Endothelial cell (in vitro differentiated cells): ENCODE measurements around the gene C17orf107. TPM values are rescaled to one million over a fixed set of nuclear protein-coding genes. Genes with fewer than 3 reads are reported as not detected.

ENCODE experiments used
- DNase-seq: peaks from one replicate; pipeline ENCODE4 v3.0.0; 2021; ENCODE audit warnings: low spot score
- H3K27ac Mint-ChIP-seq: one replicate; pipeline ENCODE4 v1.8.0; 2021; ENCODE audit warnings: mixed read lengths, inconsistent platforms; ENCODE audit not compliant: unreplicated experiment
- H3K27me3 Mint-ChIP-seq: one replicate; pipeline ENCODE4 v1.8.0; 2021; ENCODE audit warnings: mild to moderate bottlenecking, moderate library complexity, mixed read lengths, inconsistent platforms; ENCODE audit not compliant: unreplicated experiment
- H3K36me3 Mint-ChIP-seq: one replicate; pipeline ENCODE4 v1.8.0; 2021; ENCODE audit warnings: mild to moderate bottlenecking, low read depth, mixed read lengths, inconsistent platforms; ENCODE audit not compliant: unreplicated experiment
- H3K4me1 Mint-ChIP-seq: one replicate; pipeline ENCODE4 v1.8.0; 2021; ENCODE audit warnings: mild to moderate bottlenecking, mixed read lengths, inconsistent platforms; ENCODE audit not compliant: unreplicated experiment
- H3K4me3 Mint-ChIP-seq: one replicate; pipeline ENCODE4 v1.8.0; 2021; ENCODE audit warnings: mild to moderate bottlenecking, mixed read lengths, inconsistent platforms; ENCODE audit not compliant: unreplicated experiment
- H3K9me3 Mint-ChIP-seq: one replicate; pipeline ENCODE4 v1.8.0; 2021; ENCODE audit warnings: mixed read lengths, inconsistent platforms; ENCODE audit not compliant: unreplicated experiment
- total RNA-seq: library from RNA; stranded (reverse); fragmentation: NEBNext Ultra II Directional; extraction: Animal tissue kit (Norgen Biotek cat#: 25700); gene quantifications from one replicate; pipeline ENCODE4 v1.2.1, GENCODE V29; 2021; ENCODE audit not compliant: unreplicated experiment
- TF ChIP-seq, protein P1 (sequence below): fragments of 200-600 bp; sonication (generic); IDR thresholded peaks from one replicate; pipeline ENCODE4 v1.5.0; 2021; ENCODE audit warnings: antibody characterized with exemption; ENCODE audit not compliant: unreplicated experiment

Gene C17orf107
- total RNA-seq, 1 donor from 2014 or later: 2.3 TPM

DNA sequence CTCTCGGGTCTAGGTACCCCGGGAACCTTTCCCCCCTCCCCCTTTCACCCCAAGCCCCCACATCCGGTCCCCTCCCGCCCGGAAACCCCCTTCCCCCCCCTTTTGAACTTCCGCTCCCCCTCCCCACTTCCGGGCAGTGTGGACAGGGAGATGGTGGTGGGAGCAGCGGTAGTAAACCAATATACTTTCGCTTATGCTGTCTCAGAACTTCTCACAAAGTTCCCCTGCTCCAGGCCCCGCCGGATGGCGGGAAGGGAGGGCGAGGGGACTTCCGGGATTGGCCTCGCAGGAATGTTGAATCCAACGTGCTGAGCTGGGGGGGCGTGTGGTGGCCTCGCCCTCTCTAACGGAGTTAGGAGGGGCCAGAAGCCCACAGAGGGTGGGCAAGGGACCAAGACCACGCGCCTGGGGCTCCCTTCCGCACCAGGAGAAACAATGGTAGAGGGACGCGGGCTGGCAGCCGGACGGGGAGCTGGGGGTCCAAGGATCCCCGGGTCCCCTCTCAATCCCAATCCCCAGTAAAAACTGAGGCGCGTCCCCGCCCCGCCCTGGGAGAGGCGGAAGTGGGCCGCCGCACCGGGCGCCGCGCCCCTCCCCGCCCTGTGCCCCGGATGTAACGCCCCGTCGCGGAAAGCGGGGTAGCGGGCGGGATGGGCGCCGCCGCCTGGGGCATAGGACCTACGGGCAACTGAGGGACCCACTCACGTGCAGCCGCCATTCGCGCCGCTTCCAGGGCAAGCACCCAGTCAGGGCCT, 48.3 kb downstream of the C17orf107 start:
- peaks cover 36% of the 10 kb centered on the region for H3K4me1 Mint-ChIP-seq
- peak; percentile 54 for DNase-seq

DNA sequence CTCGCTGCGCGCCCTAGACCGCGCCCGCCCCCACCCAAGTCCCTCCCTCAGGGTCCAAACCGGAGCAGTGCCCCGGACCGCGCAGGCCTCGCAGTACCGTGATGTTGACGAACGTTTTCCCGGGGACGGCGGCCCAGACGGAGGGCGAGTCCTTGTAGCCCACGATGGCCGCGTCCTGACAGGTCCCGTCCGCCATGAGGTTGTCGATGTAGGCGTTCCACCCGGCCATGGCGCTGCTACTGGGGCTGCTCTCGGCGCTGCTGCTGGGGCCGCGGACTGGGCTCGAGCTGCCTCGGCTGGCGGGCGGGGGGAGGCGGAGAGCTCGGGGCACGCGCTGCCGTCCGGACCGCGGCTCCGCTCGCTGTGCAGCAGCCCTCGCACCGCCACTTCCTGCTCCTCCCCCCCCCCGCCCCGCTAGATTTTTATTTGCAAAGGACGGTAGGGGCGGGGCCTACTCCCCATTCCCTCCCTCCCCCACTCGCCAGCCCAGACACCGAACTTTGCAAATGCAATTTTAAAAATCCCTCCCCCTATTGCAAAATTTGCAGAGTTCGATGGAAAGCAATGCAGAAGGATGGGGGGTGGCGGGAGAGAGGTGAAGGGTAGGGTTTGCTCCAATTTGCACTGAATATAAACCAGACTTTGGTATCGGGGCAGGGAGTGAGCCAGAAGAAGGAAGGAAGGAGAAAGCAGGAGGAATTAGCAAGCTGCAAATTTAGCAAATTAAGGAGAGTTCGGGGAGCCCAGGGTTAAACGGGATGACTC, 49.0 kb downstream of the C17orf107 start, which contains the start of gene PFN1:
PFN1 (minus strand) TSS at position 365 of the 765 bp plus-strand sequence; CDS start at position 229, 136 bp downstream.
- H3K36me3 Mint-ChIP-seq: peaks cover 20% of the 10 kb centered on the region
- peaks cover 26% of the 10 kb centered on the region for H3K27me3 Mint-ChIP-seq
- H3K4me1 Mint-ChIP-seq: peaks cover 40% of the 10 kb centered on the region
- peak within 1 kb of the TSS; percentile 96 for H3K4me3 Mint-ChIP-seq
- no peaks in the 10 kb centered on the region for H3K9me3 Mint-ChIP-seq
- TF ChIP-seq, protein P1, sequence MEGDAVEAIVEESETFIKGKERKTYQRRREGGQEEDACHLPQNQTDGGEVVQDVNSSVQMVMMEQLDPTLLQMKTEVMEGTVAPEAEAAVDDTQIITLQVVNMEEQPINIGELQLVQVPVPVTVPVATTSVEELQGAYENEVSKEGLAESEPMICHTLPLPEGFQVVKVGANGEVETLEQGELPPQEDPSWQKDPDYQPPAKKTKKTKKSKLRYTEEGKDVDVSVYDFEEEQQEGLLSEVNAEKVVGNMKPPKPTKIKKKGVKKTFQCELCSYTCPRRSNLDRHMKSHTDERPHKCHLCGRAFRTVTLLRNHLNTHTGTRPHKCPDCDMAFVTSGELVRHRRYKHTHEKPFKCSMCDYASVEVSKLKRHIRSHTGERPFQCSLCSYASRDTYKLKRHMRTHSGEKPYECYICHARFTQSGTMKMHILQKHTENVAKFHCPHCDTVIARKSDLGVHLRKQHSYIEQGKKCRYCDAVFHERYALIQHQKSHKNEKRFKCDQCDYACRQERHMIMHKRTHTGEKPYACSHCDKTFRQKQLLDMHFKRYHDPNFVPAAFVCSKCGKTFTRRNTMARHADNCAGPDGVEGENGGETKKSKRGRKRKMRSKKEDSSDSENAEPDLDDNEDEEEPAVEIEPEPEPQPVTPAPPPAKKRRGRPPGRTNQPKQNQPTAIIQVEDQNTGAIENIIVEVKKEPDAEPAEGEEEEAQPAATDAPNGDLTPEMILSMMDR: no peak
- peak within 1 kb of the TSS; percentile 94 for H3K27ac Mint-ChIP-seq
- DNase-seq: peak; percentile 78

More for the DNA sequence above, 48.3 kb downstream of the C17orf107 start:
- Mint-ChIP-seq H3K27me3 (peaks cover 28% of the 10 kb centered on the region), H3K9me3 (no peaks in the 10 kb centered on the region), H3K27ac (peak overlapping the region; percentile 94), H3K36me3 (peaks cover 26% of the 10 kb centered on the region), H3K4me3 (peak overlapping the region; percentile 96)
- TF ChIP-seq, protein P1: no peak

DNA sequence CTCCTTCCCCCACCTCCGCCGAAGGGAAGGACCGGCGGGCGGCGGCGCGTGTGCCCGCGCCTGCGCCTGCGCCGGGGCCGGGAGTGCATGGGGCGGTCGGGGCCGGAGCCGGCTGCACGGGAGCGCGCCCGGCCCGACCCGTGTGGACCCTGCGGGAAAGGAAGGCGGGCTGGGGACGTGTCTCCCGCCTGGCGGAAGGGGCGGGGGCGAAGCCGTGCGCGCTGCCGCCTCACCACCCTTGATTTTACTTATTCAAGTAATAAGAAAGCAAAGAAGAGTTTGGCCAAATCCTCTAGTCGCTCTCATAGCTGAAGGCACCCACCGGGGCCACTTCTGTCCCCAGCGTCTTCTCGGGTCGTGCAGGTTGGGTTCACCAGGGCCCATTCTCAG, 49.6 kb downstream of the C17orf107 start:
- peaks cover 22% of the 10 kb centered on the region for H3K36me3 Mint-ChIP-seq
- TF ChIP-seq, protein P1: no peak
- H3K27ac Mint-ChIP-seq: peak overlapping the region; percentile 13
- H3K4me1 Mint-ChIP-seq: peaks cover 44% of the 10 kb centered on the region
- H3K27me3 Mint-ChIP-seq: peaks cover 30% of the 10 kb centered on the region
- no peaks in the 10 kb centered on the region for H3K9me3 Mint-ChIP-seq
- DNase-seq: peak; percentile 83
- peak overlapping the region; percentile 96 for H3K4me3 Mint-ChIP-seq

DNA sequence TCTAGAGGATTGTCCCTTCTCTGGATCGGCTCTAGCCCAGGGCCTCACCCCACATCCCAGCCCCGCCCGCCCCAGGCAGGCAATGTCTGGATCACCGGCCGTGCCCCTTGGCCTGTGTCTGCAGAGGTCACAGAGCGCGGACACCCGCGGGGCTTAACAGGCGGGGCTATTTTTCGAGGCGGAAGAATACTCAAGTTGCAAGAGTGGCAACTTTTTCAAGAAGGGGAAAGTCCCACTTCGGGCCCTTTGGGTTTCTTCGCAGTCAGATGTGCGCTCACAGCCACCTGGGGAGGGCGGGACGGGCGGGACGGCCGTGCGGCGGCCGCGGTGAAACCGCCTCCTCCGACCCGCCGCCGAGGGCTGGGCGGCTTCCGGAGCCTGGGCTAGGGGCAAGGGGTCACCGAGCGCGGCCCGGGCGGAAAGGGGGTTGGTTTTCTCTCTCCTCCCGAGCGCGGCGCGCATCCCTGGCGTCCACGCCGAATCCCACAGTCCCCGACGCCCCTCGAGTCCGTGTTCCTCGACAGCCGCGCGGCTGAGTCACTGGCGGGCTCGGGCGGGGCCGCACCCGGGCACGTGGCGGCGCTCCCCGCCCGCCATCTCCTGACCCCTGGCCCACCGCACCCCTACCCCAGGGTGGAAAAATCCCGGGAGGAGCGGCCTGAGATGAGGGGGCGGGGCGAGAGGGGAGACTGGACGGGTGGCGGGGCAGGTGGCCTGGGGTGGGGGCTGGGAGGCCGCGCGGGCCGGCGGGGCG, 50.2 kb downstream of the C17orf107 start:
- Mint-ChIP-seq H3K27ac (peak overlapping the region; percentile 13), H3K4me3 (peak overlapping the region; percentile 83), H3K9me3 (no peaks in the 10 kb centered on the region), H3K36me3 (peaks cover 24% of the 10 kb centered on the region), H3K27me3 (peaks cover 31% of the 10 kb centered on the region), H3K4me1 (peaks cover 46% of the 10 kb centered on the region)
- DNase-seq: peak; percentile 55
- TF ChIP-seq, protein P1: no peak
